SU-DHL-6 (cell line): ENCODE results near the gene ZBTB17.

Source experiments
- H2AFZ ChIP-seq: fragments of 200-600 bp; sonication (generic); 2 replicates; pipeline ENCODE4 v1.6.1; 2014; ENCODE audit warnings: low read depth, mild to moderate bottlenecking, moderate library complexity, mixed read lengths, antibody characterized with exemption, low read length; ENCODE audit not compliant: severe bottlenecking
- H3F3A ChIP-seq: fragments of 200-600 bp; shearing (Covaris generic); 2 replicates; pipeline ENCODE4 v1.6.0; 2016; ENCODE audit warnings: antibody characterized with exemption, mild to moderate bottlenecking; ENCODE audit not compliant: insufficient read depth
- H3K27ac ChIP-seq: fragments of 200-600 bp; sonication (generic); 2 replicates; pipeline ENCODE4 v1.5.1; 2016; ENCODE audit warnings: low read depth, mild to moderate bottlenecking, low read length, moderate library complexity, mixed read lengths
- H3K27me3 ChIP-seq: fragments of 200-600 bp; sonication (generic), shearing (Covaris generic); 2 replicates; pipeline ENCODE4 v1.6.0; 2014; ENCODE audit warnings: mild to moderate bottlenecking, low read length
- H3K36me3 ChIP-seq: fragments of 200-600 bp; sonication (generic); 2 replicates; pipeline ENCODE4 v1.6.1; 2014; ENCODE audit warnings: mild to moderate bottlenecking, low read length, mixed read lengths
- H3K4me2 ChIP-seq: fragments of 300-600, 200-600 bp; shearing (Covaris generic), sonication (generic); 2 replicates; pipeline ENCODE4 v1.6.0; 2014; ENCODE audit warnings: low read length, low read depth, mild to moderate bottlenecking; ENCODE audit not compliant: poor library complexity, severe bottlenecking
- H3K4me3 ChIP-seq: fragments of 200-600 bp; sonication (generic); 2 replicates; pipeline ENCODE4 v1.5.1; 2014; ENCODE audit warnings: antibody characterized with exemption, low read length, mild to moderate bottlenecking, mixed read lengths; ENCODE audit not compliant: insufficient read depth, poor library complexity, severe bottlenecking
- H3K79me2 ChIP-seq: fragments of 200-600 bp; sonication (generic); 2 replicates; pipeline ENCODE4 v1.6.1; 2014; ENCODE audit warnings: mild to moderate bottlenecking, low read length, moderate library complexity; ENCODE audit not compliant: insufficient read depth
- H3K9ac ChIP-seq: fragments of 200-600 bp; sonication (generic); 2 replicates; pipeline ENCODE4 v1.7.0; 2014; ENCODE audit warnings: mild to moderate bottlenecking, low read length
- H3K9me2 ChIP-seq: fragments of 200-600 bp; sonication (generic); replicated peaks from 2 replicates; pipeline ENCODE4 v1.6.1; 2014; ENCODE audit warnings: low read length; ENCODE audit not compliant: insufficient read depth
- H3K9me3 ChIP-seq: fragments of 200-600 bp; sonication (generic); 2 replicates; pipeline ENCODE4 v1.6.1; 2014; ENCODE audit warnings: low read length, mixed read lengths; ENCODE audit not compliant: insufficient read depth
- H4K20me1 ChIP-seq: fragments of 200-600 bp; sonication (generic); 2 replicates; pipeline ENCODE4 v1.6.1; 2014; ENCODE audit warnings: low read depth, mild to moderate bottlenecking, antibody characterized with exemption, low read length, moderate library complexity, mixed read lengths
- EZH2phosphoT487 ChIP-seq: fragments of 200-600 bp; sonication (generic), shearing (Covaris generic); conservative IDR thresholded peaks from 2 replicates; pipeline ENCODE4 v1.6.1; 2018; ENCODE audit warnings: mild to moderate bottlenecking, antibody characterized with exemption, low read length, moderate library complexity, mixed read lengths
- TF ChIP-seq, protein P1 (sequence below): fragments of 200-600 bp; sonication (generic); IDR thresholded peaks from one replicate; pipeline ENCODE4 v1.5.1; 2017; ENCODE audit warnings: antibody characterized with exemption, mild to moderate bottlenecking, low read length, moderate library complexity; ENCODE audit not compliant: insufficient read depth, poor library complexity, severe bottlenecking

Gene ZBTB17

DNA sequence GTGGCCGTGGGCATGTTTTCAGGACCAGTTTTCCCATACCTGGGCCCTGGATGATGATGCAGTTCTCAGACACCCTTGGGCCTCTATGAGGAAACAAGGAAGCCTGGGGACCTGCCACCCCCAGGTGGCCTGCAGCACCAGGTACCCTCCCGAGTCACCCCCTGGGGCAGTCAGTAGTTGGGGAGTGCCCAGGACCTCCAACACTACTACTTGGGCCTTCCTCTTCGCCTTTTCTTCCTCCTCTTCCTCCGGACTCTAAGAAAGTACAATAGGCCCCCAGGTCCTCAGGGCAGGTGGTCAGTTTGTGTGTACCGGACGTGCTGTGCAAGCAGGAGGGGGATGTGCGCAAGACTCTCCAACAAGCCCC is 16.3 kb upstream of the ZBTB17 start:
- Histone ChIP-seq H3F3A (no peaks in the 10 kb centered on the region), H4K20me1 (no peaks in the 10 kb centered on the region), H3K79me2 (no peaks in the 10 kb centered on the region), H3K9me2 (no peaks in the 10 kb centered on the region), H3K4me3 (no peak overlapping the region), H3K9me3 (no peaks in the 10 kb centered on the region), H3K27me3 (no peaks in the 10 kb centered on the region), H3K4me2 (no peak overlapping the region), H3K27ac (no peak overlapping the region), H3K36me3 (no peaks in the 10 kb centered on the region), H3K9ac (no peak overlapping the region), H2AFZ (no peak overlapping the region)
- TF ChIP-seq EZH2phosphoT487: no peak
- TF ChIP-seq, protein P1, sequence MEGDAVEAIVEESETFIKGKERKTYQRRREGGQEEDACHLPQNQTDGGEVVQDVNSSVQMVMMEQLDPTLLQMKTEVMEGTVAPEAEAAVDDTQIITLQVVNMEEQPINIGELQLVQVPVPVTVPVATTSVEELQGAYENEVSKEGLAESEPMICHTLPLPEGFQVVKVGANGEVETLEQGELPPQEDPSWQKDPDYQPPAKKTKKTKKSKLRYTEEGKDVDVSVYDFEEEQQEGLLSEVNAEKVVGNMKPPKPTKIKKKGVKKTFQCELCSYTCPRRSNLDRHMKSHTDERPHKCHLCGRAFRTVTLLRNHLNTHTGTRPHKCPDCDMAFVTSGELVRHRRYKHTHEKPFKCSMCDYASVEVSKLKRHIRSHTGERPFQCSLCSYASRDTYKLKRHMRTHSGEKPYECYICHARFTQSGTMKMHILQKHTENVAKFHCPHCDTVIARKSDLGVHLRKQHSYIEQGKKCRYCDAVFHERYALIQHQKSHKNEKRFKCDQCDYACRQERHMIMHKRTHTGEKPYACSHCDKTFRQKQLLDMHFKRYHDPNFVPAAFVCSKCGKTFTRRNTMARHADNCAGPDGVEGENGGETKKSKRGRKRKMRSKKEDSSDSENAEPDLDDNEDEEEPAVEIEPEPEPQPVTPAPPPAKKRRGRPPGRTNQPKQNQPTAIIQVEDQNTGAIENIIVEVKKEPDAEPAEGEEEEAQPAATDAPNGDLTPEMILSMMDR: no peak

DNA sequence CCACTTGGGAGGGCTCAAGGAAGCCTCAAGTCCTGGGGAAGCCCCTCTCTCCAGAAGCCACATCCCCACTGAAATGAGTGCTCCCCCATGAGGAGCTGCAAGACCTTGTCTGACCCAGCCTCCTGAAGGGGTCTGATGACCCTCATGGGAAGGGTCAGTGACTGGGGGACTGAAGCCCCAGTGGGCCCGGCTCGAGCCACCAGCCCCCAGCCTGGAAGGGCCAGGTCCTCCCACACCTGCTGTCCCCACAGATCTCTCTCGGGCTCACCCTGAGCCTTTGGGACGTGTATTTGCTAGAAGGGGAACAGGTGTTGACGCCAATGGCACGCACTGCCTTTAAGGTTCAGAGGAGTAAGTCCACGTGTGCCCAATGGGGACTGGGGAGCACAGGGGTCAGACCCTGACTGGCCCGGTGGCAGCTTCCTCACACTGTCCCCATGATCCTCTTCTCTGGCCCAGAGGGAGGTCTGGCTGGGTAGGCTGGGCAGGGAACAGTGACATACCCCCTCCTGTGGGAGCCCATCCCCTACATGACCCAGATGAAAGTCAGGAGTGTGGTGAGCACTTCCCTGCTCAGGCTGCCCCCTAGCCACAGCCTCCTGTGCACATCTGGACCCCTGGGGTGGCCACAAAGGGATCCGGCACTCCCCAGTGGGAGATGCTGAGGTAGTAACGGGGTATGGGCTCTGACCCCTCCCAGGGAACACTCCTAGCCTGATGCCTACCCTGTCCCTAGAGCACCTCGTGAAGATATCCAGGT is 15.7 kb upstream of the ZBTB17 start:
- no peak overlapping the region for H3K4me3 ChIP-seq
- no peaks in the 10 kb centered on the region for H4K20me1 ChIP-seq
- no peak overlapping the region for H3K9ac ChIP-seq
- H3K27ac ChIP-seq: no peak overlapping the region
- no peaks in the 10 kb centered on the region for H3K9me3 ChIP-seq
- H3K4me2 ChIP-seq: no peak overlapping the region
- H2AFZ ChIP-seq: no peak overlapping the region
- TF ChIP-seq, protein P1: no peak
- TF ChIP-seq EZH2phosphoT487: no peak
- no peaks in the 10 kb centered on the region for H3K27me3 ChIP-seq
- no peaks in the 10 kb centered on the region for H3K36me3 ChIP-seq
- H3K9me2 ChIP-seq: no peaks in the 10 kb centered on the region
- H3F3A ChIP-seq: no peaks in the 10 kb centered on the region
- no peaks in the 10 kb centered on the region for H3K79me2 ChIP-seq

DNA sequence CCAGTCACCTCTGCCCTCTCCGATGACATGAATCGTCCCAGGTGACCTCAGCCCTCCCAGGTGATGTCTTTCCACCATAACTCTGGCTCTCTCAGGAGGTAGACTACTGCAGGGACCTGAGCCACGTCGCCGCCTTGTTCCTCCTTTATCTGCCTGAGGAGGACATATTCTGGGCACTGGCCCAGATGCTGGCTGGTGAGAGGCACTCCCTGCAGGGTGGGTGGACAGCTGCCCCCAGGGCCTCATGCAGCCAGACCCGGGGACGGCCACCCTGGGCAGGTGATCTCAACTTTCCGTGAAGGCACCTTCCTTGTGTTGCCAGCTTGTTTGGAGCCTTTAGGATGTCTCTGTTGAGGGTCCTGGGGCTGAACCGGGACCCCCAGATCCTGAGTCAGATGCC is 13.9 kb upstream of the ZBTB17 start:
- Histone ChIP-seq H2AFZ (no peak overlapping the region), H3K9me2 (no peaks in the 10 kb centered on the region), H3K36me3 (no peaks in the 10 kb centered on the region), H3K27me3 (no peaks in the 10 kb centered on the region), H3K79me2 (no peaks in the 10 kb centered on the region), H3K9ac (no peak overlapping the region), H3F3A (no peaks in the 10 kb centered on the region), H3K4me3 (no peak overlapping the region), H3K27ac (no peak overlapping the region), H3K4me2 (no peak overlapping the region), H4K20me1 (no peaks in the 10 kb centered on the region), H3K9me3 (no peaks in the 10 kb centered on the region)
- no peak for TF ChIP-seq EZH2phosphoT487
- TF ChIP-seq, protein P1: no peak
